GM12878 (cell line): Measurements from ENCODE around the gene SCN11A. TPM values are rescaled to one million over a fixed set of nuclear protein-coding genes. Genes with fewer than 3 reads are reported as not detected.

ENCODE experiments used
- ATAC-seq: fragments of 200-7000 bp; cut with Tn5 transposase; 3 replicates; pipeline ENCODE4 v1.9.1; 2020; ENCODE audit warnings: mild to moderate bottlenecking, moderate library complexity
- BruUV-seq: library from RNA; stranded (reverse); fragments of 400-500 nt; replicated peaks from 2 replicates; lab custom pipeline; 2021; lab: Mats Ljungman, UMichigan
- CTCF ChIA-PET: fragments of 300-600 bp; sonication (Branson Sonifier 250); formaldehyde crosslinking; extraction: SDS; loops from one replicate; lab custom pipeline; 2021; ENCODE audit warnings: inconsistent platforms; lab: Yijun Ruan, JAX
- POLR2A ChIA-PET: fragments of 350-600 bp; formaldehyde crosslinking; extraction: SDS; loops from one replicate; lab custom pipeline; 2021; ENCODE audit warnings: inconsistent platforms; lab: Charles Lee
- RAD21 ChIA-PET: fragments of 300-600 bp; sonication (Branson Sonifier 250); formaldehyde crosslinking; loops from one replicate; lab custom pipeline; 2023; ENCODE audit warnings: antibody characterized with exemption; ENCODE audit not compliant: unreplicated experiment; lab: Charles Lee
- SMC1A ChIA-PET: fragments of 300-600 bp; sonication (Branson Sonifier 250); formaldehyde crosslinking; loops from one replicate; lab custom pipeline; 2023; ENCODE audit not compliant: unreplicated experiment, uncharacterized antibody; lab: Charles Lee
- DNase-seq: peaks from one replicate; pipeline ENCODE4 v3.0.0-alpha.2; 2011; ENCODE audit warnings: low read depth, low spot score
- FAIRE-seq: peaks from 3 replicates; lab custom pipeline; 2011; peaks lifted over from hg19 to GRCh38; lab: Jason Lieb, UNC
- H2AFZ ChIP-seq: 2 replicates; pipeline ENCODE4 v1.6.0; 2011; ENCODE audit warnings: low read depth, low read length, control low read depth; ENCODE audit not compliant: control insufficient read depth
- H3K27ac ChIP-seq: 2 replicates; pipeline ENCODE4 v1.5.1; 2011; ENCODE audit warnings: control low read depth; ENCODE audit not compliant: control insufficient read depth, insufficient read depth
- H3K27me3 ChIP-seq, 2 experiments: replicated peaks in 1 of 2; 2 replicates each; pipeline versions ENCODE4 v1.6.0 to v1.6.1; 2011; ENCODE audit warnings: low read length in 1 of 2; ENCODE audit not compliant: control insufficient read depth in 2 of 2, insufficient read depth in 2 of 2
- H3K36me3 ChIP-seq, 2 experiments: 2 replicates each; pipeline ENCODE4 v1.5.1; 2011; ENCODE audit warnings: low read length in 1 of 2; ENCODE audit not compliant: control insufficient read depth in 2 of 2, insufficient read depth in 2 of 2
- H3K4me1 ChIP-seq: 2 replicates; pipeline ENCODE4 v1.6.1; 2011; ENCODE audit warnings: mild to moderate bottlenecking, low read length, moderate library complexity, mixed read lengths; ENCODE audit not compliant: control insufficient read depth, insufficient read depth
- H3K4me2 ChIP-seq: 2 replicates; pipeline ENCODE4 v1.6.0; 2011; ENCODE audit warnings: control low read depth; ENCODE audit not compliant: control insufficient read depth, insufficient read depth
- H3K4me3 ChIP-seq: fragments of 200-600 bp; sonication (generic); 2 replicates; pipeline ENCODE4 v1.5.1; 2016
- H3K79me2 ChIP-seq: 2 replicates; pipeline ENCODE4 v1.6.0; 2011; ENCODE audit warnings: low read length; ENCODE audit not compliant: control insufficient read depth, insufficient read depth
- H3K9ac ChIP-seq: 2 replicates; pipeline ENCODE4 v1.8.0; 2011; ENCODE audit warnings: low read length, control low read depth, mixed read lengths; ENCODE audit not compliant: control insufficient read depth, insufficient read depth
- H3K9me3 ChIP-seq: replicated peaks from 3 replicates; pipeline ENCODE4 v1.5.1; 2011; ENCODE audit warnings: mild to moderate bottlenecking, low read length; ENCODE audit not compliant: control insufficient read depth, insufficient read depth
- H4K20me1 ChIP-seq: 2 replicates; pipeline ENCODE4 v1.6.0; 2011; ENCODE audit not compliant: control insufficient read depth, insufficient read depth
- ATF7 ChIP-seq: fragments of 450-650 bp; IDR thresholded peaks from 2 replicates; pipeline ENCODE4 v1.6.1; 2016; ENCODE audit warnings: low read depth, mild to moderate bottlenecking
- EP300 ChIP-seq, 2 experiments: fragments of 150-350 bp in 1 of 2; IDR thresholded peaks; 2 replicates each; pipeline ENCODE4 v1.6.1; 2011 to 2012; ENCODE audit warnings: low read depth in 2 of 2, low read length in 2 of 2, borderline replicate concordance in 1 of 2, improper control_type of control experiment in 1 of 2, inconsistent platforms in 1 of 2; ENCODE audit not compliant: control insufficient read depth in 1 of 2
- IKZF1 ChIP-seq: fragments of 450-650 bp; conservative IDR thresholded peaks from 2 replicates; pipeline ENCODE4 v1.6.1; 2017; ENCODE audit warnings: antibody characterized with exemption, mild to moderate bottlenecking
- IRF4 ChIP-seq: IDR thresholded peaks from 2 replicates; pipeline ENCODE4 v1.6.1; 2011; ENCODE audit warnings: low read depth, low read length
- KDM1A ChIP-seq: fragments of 200-600 bp; sonication (generic); IDR thresholded peaks from 2 replicates; pipeline ENCODE4 v1.6.1; 2016; ENCODE audit warnings: borderline replicate concordance
- MEF2B ChIP-seq: fragments of 450-650 bp; IDR thresholded peaks from 2 replicates; pipeline ENCODE4 v1.6.1; 2018; ENCODE audit warnings: mild to moderate bottlenecking, moderate library complexity; ENCODE audit not compliant: partially characterized antibody, poor library complexity, severe bottlenecking
- MTA2 ChIP-seq: fragments of 450-650 bp; IDR thresholded peaks from 2 replicates; pipeline ENCODE4 v1.6.1; 2016; ENCODE audit warnings: low read depth, mild to moderate bottlenecking, moderate library complexity
- MTA3 ChIP-seq: IDR thresholded peaks from 2 replicates; pipeline ENCODE4 v1.6.1; 2012; ENCODE audit warnings: low read length, inconsistent platforms, borderline replicate concordance
- NBN ChIP-seq: fragments of 450-650 bp; IDR thresholded peaks from 2 replicates; pipeline ENCODE4 v1.6.1; 2016
- NFIC ChIP-seq: IDR thresholded peaks from 2 replicates; pipeline ENCODE4 v1.6.1; 2012; ENCODE audit warnings: low read depth, mild to moderate bottlenecking, inconsistent platforms, low read length, moderate library complexity
- NR2C1 ChIP-seq: fragments of 450-650 bp; IDR thresholded peaks from 2 replicates; pipeline ENCODE4 v1.6.1; 2017; ENCODE audit warnings: antibody characterized with exemption, mild to moderate bottlenecking, moderate library complexity
- PAX5 ChIP-seq: IDR thresholded peaks from 2 replicates; pipeline ENCODE4 v1.6.1; 2011; ENCODE audit warnings: low read depth, low read length, borderline replicate concordance
- RB1 ChIP-seq: fragments of 450-650 bp; formaldehyde crosslinking; IDR thresholded peaks from 2 replicates; pipeline ENCODE4 v1.6.1; 2017; ENCODE audit warnings: mild to moderate bottlenecking, borderline replicate concordance
- RELB ChIP-seq: fragments of 450-650 bp; IDR thresholded peaks from 2 replicates; pipeline ENCODE4 v1.6.1; 2017; ENCODE audit warnings: low read depth, mild to moderate bottlenecking, moderate library complexity
- SIX5 ChIP-seq: IDR thresholded peaks from 2 replicates; pipeline ENCODE4 v1.6.1; 2011; ENCODE audit warnings: mild to moderate bottlenecking, low read depth, low read length, moderate library complexity; ENCODE audit not compliant: severe bottlenecking
- STAT3 ChIP-seq: IDR thresholded peaks from 2 replicates; pipeline ENCODE4 v1.6.1; 2011; ENCODE audit warnings: low read depth, low read length, improper control_type of control experiment
- YY1 ChIP-seq: IDR thresholded peaks from 2 replicates; pipeline ENCODE4 v1.6.1; 2011; ENCODE audit warnings: low read depth, mild to moderate bottlenecking, low read length
- ZBTB4 ChIP-seq: fragments of 450-650 bp; formaldehyde crosslinking; IDR thresholded peaks from 2 replicates; pipeline ENCODE4 v1.4.0; 2022; ENCODE audit warnings: mild to moderate bottlenecking, moderate library complexity
- ZNF24 ChIP-seq: fragments of 450-650 bp; IDR thresholded peaks from 2 replicates; pipeline ENCODE4 v1.6.1; 2017; ENCODE audit warnings: antibody characterized with exemption, mild to moderate bottlenecking
- WGBS: methylation state at CpG from one replicate; pipeline ENCODE4 v1.1.6; 2016; ENCODE audit warnings: low lambda C conversion rate; ENCODE audit not compliant: insufficient replicate concordance, insufficient coverage; ENCODE audit errors: missing lambda C conversion rate; 5-methylcytosine and 5-hydroxymethylcytosine counted together
- in situ Hi-C: fragments of 300-500 bp; cut with MboI; formaldehyde crosslinking; loops from 9 replicates; pipeline ENCODE4 v1.14.3; 2018; ENCODE audit warnings: mixed read lengths
- intact Hi-C: fragments of 100-400 bp; cut with micrococcal nuclease; formaldehyde crosslinking; loops from one replicate; pipeline ENCODE4 v1.14.2; 2022; ENCODE audit not compliant: unreplicated experiment
- polyA plus RNA-seq, 11 experiments: library from polyadenylated mRNA; depleted of rRNA in 4 of 11; unstranded in 6 of 11; stranded (reverse) in 5 of 11; fragments of >200 nt; fragmentation: Nextera tagmentation in 4 of 11; fragmentation: Illumina TruSeq in 1 of 11; extraction: Ambion mirVana in 4 of 11; extraction: Trizol in 1 of 11; gene quantifications; 1 replicate in 1 of 11; 2 replicates in 10 of 11; pipeline versions ENCODE4 v1.2.1 to v1.2.3, GENCODE V29; 2011 to 2016; ENCODE audit warnings: inconsistent platforms in 2 of 11, missing spikeins in 2 of 11, low read depth in 1 of 11
- total RNA-seq, 4 experiments: library from RNA; depleted of rRNA in 3 of 4; stranded (reverse); fragments of >200 nt in 3 of 4; fragmentation: Illumina TruSeq in 1 of 4; extraction: Trizol in 1 of 4; gene quantifications; 2 replicates each; pipeline versions ENCODE4 v1.2.1 to v1.2.3, GENCODE V29; 2013 to 2021

Gene SCN11A
- total and polyA plus RNA-seq, 10 of the 15 experiments (the other 5 are each of a cell fraction or from before 2014, with no cell fraction given) = under 0.01 to 0.14 (median 0.03) TPM; not detected in 4

GRCh38 chr3:39019299-39019698 is 32.4 kb downstream of the SCN11A start:
- 0% methylated on average over 2 of the region's 2 CpGs for WGBS
- Histone ChIP-seq H3K27me3 (no peaks in the 10 kb centered on the region), H3K4me2 (no peak overlapping the region; the same call in 1 of the 2 replicates), H4K20me1 (no peaks in the 10 kb centered on the region), H3K36me3 (no peaks in the 10 kb centered on the region), H3K27ac (no peak overlapping the region), H3K4me3 (no peak overlapping the region), H3K9me3 (no peaks in the 10 kb centered on the region), H2AFZ (no peak overlapping the region; the same call in 1 of the 2 replicates), H3K4me1 (peaks cover 3% of the 10 kb centered on the region; the same call in 1 of the 2 replicates), H3K9ac (no peak overlapping the region), H3K79me2 (no peaks in the 10 kb centered on the region)
- ChIA-PET CTCF (interaction anchor here (2.5 to 5.4 kb wide), 3 partner anchors 10 to 19 kb away, joined by 9 to 42 read pairs (median 39); no protein-coding TSS in a partner anchor), POLR2A (no interaction called here), RAD21 (no interaction called here), SMC1A (interaction anchor here (1.5 to 6.8 kb wide), 4 partner anchors 9 to 19 kb away, joined by 5 to 41 read pairs (median 25); no protein-coding TSS in a partner anchor)
- in situ Hi-C loops (no loop called here), intact Hi-C loops (no loop called here)
- FAIRE-seq (no peak), ATAC-seq (peak; percentile 81), DNase-seq (peak; percentile 41)
- BruUV-seq = no TSS peak
- peak; percentile 37 for TF ChIP-seq MEF2B
- no peak for TF ChIP-seq SIX5
- TF ChIP-seq PAX5 = no peak
- TF ChIP-seq RELB = peak; percentile 67; the same call in 1 of the 2 replicates
- no peak for TF ChIP-seq MTA3
- TF ChIP-seq ATF7 = peak; percentile 49; the same call in 1 of the 2 replicates
- no peak for TF ChIP-seq NFIC
- TF ChIP-seq MTA2 = peak; percentile 88
- TF ChIP-seq NBN = peak; percentile 75
- no peak for TF ChIP-seq ZBTB4 (CRISPR knock-in tag)
- no peak for TF ChIP-seq RB1
- no peak for TF ChIP-seq KDM1A
- TF ChIP-seq IRF4 = no peak
- peak; percentile 39; the same call in 1 of the 2 replicates for TF ChIP-seq IKZF1
- peak in 1 of 2 experiments; percentile 53; a peak in 1 of 4 replicates for TF ChIP-seq EP300 (IDR thresholded peaks at IDR 0.05; ENCODE audit: borderline replicate concordance in 1 of 2, control insufficient read depth in 1 of 2, low read depth in 2 of 2, low read length in 2 of 2)
- no peak for TF ChIP-seq YY1
- no peak for TF ChIP-seq STAT3
- TF ChIP-seq ZNF24 = 0 out of 2 replicates have a peak, but pooled peaks have one; percentile 20
- TF ChIP-seq NR2C1 = no peak
